Natural killer cell treated with Interleukin-12 subunit alpha and Interleukin-12 subunit beta and Interleukin-15 and Interleukin-18, amount 100 ng/mL, for 72 hours (primary cell): Measurements from ENCODE around the gene GFPT2. TPM values are rescaled to one million over a fixed set of nuclear protein-coding genes. Genes with fewer than 3 reads are reported as not detected.
A peak's percentile ranks its signal among the peaks of the same experiment; 100 is the strongest.

Experiments used
- ATAC-seq, 2 donors: fragments of 150-1000 bp; cut with Tn5 transposase in 1 of 2; sonication (Bioruptor Pico), chemical (Tn5 transposase) in 1 of 2; 2 replicates each; pipeline ENCODE4 v1.10.0; 2021
- DNase-seq: peaks from one replicate; pipeline ENCODE4 v3.0.0; 2022; ENCODE audit warnings: low spot score
- H3K27ac Mint-ChIP-seq, 2 donors: 1 replicate in 1 of 2; 2 replicates in 1 of 2; pipeline ENCODE4 v1.8.0; 2022; ENCODE audit warnings: mixed read lengths in 2 of 2, mild to moderate bottlenecking in 1 of 2, moderate library complexity in 1 of 2
- H3K27me3 Mint-ChIP-seq, 2 donors: 1 replicate in 1 of 2; 2 replicates in 1 of 2; pipeline ENCODE4 v1.8.0; 2022; ENCODE audit warnings: mixed read lengths in 2 of 2
- H3K36me3 Mint-ChIP-seq: one replicate; pipeline ENCODE4 v1.8.0; 2022; ENCODE audit warnings: mixed read lengths
- H3K4me1 Mint-ChIP-seq, 2 donors: 1 replicate in 1 of 2; 2 replicates in 1 of 2; pipeline ENCODE4 v1.8.0; 2022; ENCODE audit warnings: low read depth in 2 of 2, mixed read lengths in 2 of 2, mild to moderate bottlenecking in 1 of 2
- H3K4me3 Mint-ChIP-seq: one replicate; pipeline ENCODE4 v1.8.0; 2022; ENCODE audit warnings: mixed read lengths
- H3K9me3 Mint-ChIP-seq: 2 replicates; pipeline ENCODE4 v1.8.0; 2022; ENCODE audit warnings: mixed read lengths
- total RNA-seq, 2 donors: library from RNA; stranded (reverse); gene quantifications; one replicate each; pipeline ENCODE4 v1.2.3, GENCODE V29; 2022

Gene GFPT2
- under 1 TPM in 1 of 2 donors, not detected in 1; 0.29 TPM for total RNA-seq

- Mint-ChIP-seq H3K27me3 (peaks cover 26% of the 10 kb centered on the region in 2 donors), H3K4me3 (peak within 1 kb of the TSS; percentile 62), H3K4me1 (peaks cover 0 to 3% of the 10 kb centered on the region in 2 donors), H3K27ac (no peak within 1 kb of the TSS), H3K36me3 (no peaks in the 10 kb centered on the region), H3K9me3 (no peaks in the 10 kb centered on the region)
- peak; percentile 87 for DNase-seq
- peak; percentile 94 to 96 for ATAC-seq
Measured at GRCh38 chr5:180353048-180353979, at the start of gene GFPT2. GFPT2 (minus strand) TSS chr5:180353336; CDS start chr5:180353217, 119 bp downstream.

- ATAC-seq = no peak
- no peak overlapping the region for H3K27ac Mint-ChIP-seq
- no peaks in the 10 kb centered on the region for H3K9me3 Mint-ChIP-seq
- H3K36me3 Mint-ChIP-seq = no peaks in the 10 kb centered on the region
- H3K4me1 Mint-ChIP-seq = no peaks in the 10 kb centered on the region
- DNase-seq = no peak
- H3K4me3 Mint-ChIP-seq = no peak overlapping the region
- peaks cover 12 to 33% of the 10 kb centered on the region in 2 donors for H3K27me3 Mint-ChIP-seq
Measured at GRCh38 chr5:180402716-180403115, 49.6 kb upstream of the GFPT2 start.

- no peak for DNase-seq
- H3K27me3 Mint-ChIP-seq = peaks cover 6 to 20% of the 10 kb centered on the region in 2 donors
- H3K4me1 Mint-ChIP-seq = no peaks in the 10 kb centered on the region
- no peaks in the 10 kb centered on the region for H3K36me3 Mint-ChIP-seq
- no peak overlapping the region for H3K4me3 Mint-ChIP-seq
- H3K27ac Mint-ChIP-seq = no peak overlapping the region
- H3K9me3 Mint-ChIP-seq = no peaks in the 10 kb centered on the region
- ATAC-seq = no peak
Measured at GRCh38 chr5:180401229-180401907, 48.2 kb upstream of the GFPT2 start.

- H3K36me3 Mint-ChIP-seq = no peaks in the 10 kb centered on the region
- no peak for ATAC-seq
- no peaks in the 10 kb centered on the region for H3K4me1 Mint-ChIP-seq
- DNase-seq = no peak
- H3K4me3 Mint-ChIP-seq = no peak overlapping the region
- H3K27me3 Mint-ChIP-seq = peaks cover 6 to 18% of the 10 kb centered on the region in 2 donors
- H3K27ac Mint-ChIP-seq = no peak overlapping the region
- no peaks in the 10 kb centered on the region for H3K9me3 Mint-ChIP-seq
Measured at GRCh38 chr5:180400416-180400815, 47.3 kb upstream of the GFPT2 start.

GRCh38 chr5:180399401-180400215, 46.5 kb upstream of the GFPT2 start:
- DNase-seq (no peak), ATAC-seq (no peak)
- Mint-ChIP-seq H3K9me3 (no peaks in the 10 kb centered on the region), H3K27ac (no peak overlapping the region), H3K4me3 (no peak overlapping the region), H3K27me3 (peaks cover 6 to 14% of the 10 kb centered on the region in 2 donors), H3K36me3 (no peaks in the 10 kb centered on the region), H3K4me1 (no peaks in the 10 kb centered on the region)

GRCh38 chr5:180396926-180397325, 43.8 kb upstream of the GFPT2 start:
- no peak overlapping the region for H3K4me3 Mint-ChIP-seq
- peaks cover 3 to 15% of the 10 kb centered on the region in 2 donors for H3K27me3 Mint-ChIP-seq
- DNase-seq (no peak), ATAC-seq (no peak)
- no peak overlapping the region for H3K27ac Mint-ChIP-seq
- no peaks in the 10 kb centered on the region for H3K36me3 Mint-ChIP-seq
- H3K9me3 Mint-ChIP-seq = no peaks in the 10 kb centered on the region
- no peaks in the 10 kb centered on the region for H3K4me1 Mint-ChIP-seq

GRCh38 chr5:180395540-180396274, 42.6 kb upstream of the GFPT2 start:
- no peaks in the 10 kb centered on the region for H3K4me1 Mint-ChIP-seq
- no peak for ATAC-seq
- no peaks in the 10 kb centered on the region for H3K9me3 Mint-ChIP-seq
- DNase-seq = no peak
- no peak overlapping the region for H3K27ac Mint-ChIP-seq
- peaks cover 3 to 15% of the 10 kb centered on the region in 2 donors for H3K27me3 Mint-ChIP-seq
- H3K4me3 Mint-ChIP-seq = no peak overlapping the region
- no peaks in the 10 kb centered on the region for H3K36me3 Mint-ChIP-seq

- peaks cover 3 to 15% of the 10 kb centered on the region in 2 donors for H3K27me3 Mint-ChIP-seq
- no peaks in the 10 kb centered on the region for H3K36me3 Mint-ChIP-seq
- DNase-seq (no peak), ATAC-seq (no peak)
- no peak overlapping the region for H3K4me3 Mint-ChIP-seq
- H3K9me3 Mint-ChIP-seq = no peaks in the 10 kb centered on the region
- H3K4me1 Mint-ChIP-seq = no peaks in the 10 kb centered on the region
- H3K27ac Mint-ChIP-seq = no peak overlapping the region
Measured at GRCh38 chr5:180394031-180394636, 41.0 kb upstream of the GFPT2 start.

GRCh38 chr5:180391276-180391675, 38.1 kb upstream of the GFPT2 start:
- H3K4me1 Mint-ChIP-seq = no peaks in the 10 kb centered on the region
- ATAC-seq (no peak), DNase-seq (no peak)
- no peaks in the 10 kb centered on the region for H3K9me3 Mint-ChIP-seq
- H3K36me3 Mint-ChIP-seq = no peaks in the 10 kb centered on the region
- peaks cover 3 to 15% of the 10 kb centered on the region in 2 donors for H3K27me3 Mint-ChIP-seq
- H3K27ac Mint-ChIP-seq = no peak overlapping the region
- H3K4me3 Mint-ChIP-seq = no peak overlapping the region

GRCh38 chr5:180390441-180391190, 37.5 kb upstream of the GFPT2 start:
- no peaks in the 10 kb centered on the region for H3K4me1 Mint-ChIP-seq
- no peaks in the 10 kb centered on the region for H3K9me3 Mint-ChIP-seq
- no peak overlapping the region for H3K27ac Mint-ChIP-seq
- H3K36me3 Mint-ChIP-seq = no peaks in the 10 kb centered on the region
- H3K4me3 Mint-ChIP-seq = no peak overlapping the region
- H3K27me3 Mint-ChIP-seq = peaks cover 3 to 12% of the 10 kb centered on the region in 2 donors
- no peak for DNase-seq
- peak in 1 of 2 donors; percentile 38 for ATAC-seq

GRCh38 chr5:180389252-180390101, 36.3 kb upstream of the GFPT2 start:
- Mint-ChIP-seq H3K9me3 (no peaks in the 10 kb centered on the region), H3K27me3 (peaks cover 8 to 11% of the 10 kb centered on the region in 2 donors), H3K4me3 (no peak overlapping the region), H3K4me1 (no peaks in the 10 kb centered on the region), H3K36me3 (no peaks in the 10 kb centered on the region), H3K27ac (no peak overlapping the region)
- ATAC-seq (peak in 1 of 2 donors; percentile 21), DNase-seq (no peak)
